Gastrocnemius medialis (tissue), 4 donors: Measurements from ENCODE around the gene RUNX3. TPM values are rescaled to one million over a fixed set of nuclear protein-coding genes. Genes with fewer than 3 reads are reported as not detected.

Experiments
- ATAC-seq, 2 donors: fragments of 150-250 bp; one replicate each; pipeline ENCODE4 v1.9.1; 2016
- DNase-seq, 2 donors: peaks; one replicate each; pipeline ENCODE4 v3.0.0-alpha.2; 2019
- H3K27ac ChIP-seq, 4 donors: fragments of 200-600 bp; sonication (generic); 1 replicate in 1 of 4; 2 replicates in 3 of 4; pipeline ENCODE4 v1.5.1; 2016 to 2018; ENCODE audit warnings: mild to moderate bottlenecking in 2 of 4, moderate library complexity in 1 of 4
- H3K27me3 ChIP-seq, 3 donors: fragments of 200-600 bp; sonication (generic) in 2 of 3; 1 replicate in 1 of 3; 2 replicates in 2 of 3; pipeline versions ENCODE4 v1.5.1 to v1.6.0; 2016 to 2019; ENCODE audit warnings: mild to moderate bottlenecking in 1 of 3, moderate library complexity in 1 of 3
- H3K36me3 ChIP-seq, 2 donors: fragments of 200-600 bp; sonication (generic) in 1 of 2; one replicate each; pipeline ENCODE4 v1.5.1; 2017 to 2018
- H3K4me1 ChIP-seq, 2 donors: fragments of 200-600 bp; sonication (generic) in 1 of 2; one replicate each; pipeline ENCODE4 v1.5.1; 2016 to 2017; ENCODE audit warnings: mild to moderate bottlenecking in 2 of 2
- H3K4me3 ChIP-seq, 4 donors: fragments of 200-600 bp; sonication (generic) in 3 of 4; 1 replicate in 1 of 4; 2 replicates in 3 of 4; pipeline ENCODE4 v1.5.1; 2016 to 2019; ENCODE audit warnings: mild to moderate bottlenecking in 2 of 4
- H3K9me3 ChIP-seq, 3 donors: fragments of 200-600 bp; sonication (generic) in 2 of 3; 1 replicate in 1 of 3; 2 replicates in 2 of 3; pipeline ENCODE4 v1.5.1; 2016 to 2019
- POLR2A ChIP-seq, 2 donors: fragments of 450-650 bp; IDR thresholded peaks; one replicate each; pipeline ENCODE4 v1.6.1; 2017; ENCODE audit warnings: antibody characterized with exemption in 2 of 2, mild to moderate bottlenecking in 2 of 2, moderate library complexity in 2 of 2
- in situ Hi-C, 4 donors: fragments of 200-750 bp; cut with MboI; loops; one replicate each; pipeline versions ENCODE4 v1.15.0 to v1.8.0; 2017; ENCODE audit warnings: low sequenced_read_pairs in 4 of 4
- intact Hi-C: fragments of 100-400 bp; cut with DNase I; formaldehyde crosslinking; loops from one replicate; pipeline ENCODE4 v1.15.1; 2023; ENCODE audit warnings: low total_unique reads
- total RNA-seq, 4 donors: library from RNA; depleted of rRNA; stranded (reverse); fragments of >200 nt; gene quantifications; one replicate each; pipeline versions ENCODE4 v1.1.0 to v1.2.3, GENCODE V29; 2016
- TF ChIP-seq, protein P1 (sequence below), 5 experiments: fragments of 450-650 bp in 3 of 5; fragments of 200-600 bp in 2 of 5; sonication (generic) in 2 of 5; IDR thresholded peaks in 4 of 5; conservative IDR thresholded peaks in 1 of 5; 1 replicate in 4 of 5; 2 replicates in 1 of 5; pipeline ENCODE4 v1.5.1; 2016 to 2019; ENCODE audit warnings: antibody characterized with exemption in 5 of 5, mild to moderate bottlenecking in 3 of 5, moderate library complexity in 3 of 5

Gene RUNX3
- total RNA-seq, 4 donors from 2014 or later = 0.13 to 1.9 (median 0.74) TPM

DNA sequence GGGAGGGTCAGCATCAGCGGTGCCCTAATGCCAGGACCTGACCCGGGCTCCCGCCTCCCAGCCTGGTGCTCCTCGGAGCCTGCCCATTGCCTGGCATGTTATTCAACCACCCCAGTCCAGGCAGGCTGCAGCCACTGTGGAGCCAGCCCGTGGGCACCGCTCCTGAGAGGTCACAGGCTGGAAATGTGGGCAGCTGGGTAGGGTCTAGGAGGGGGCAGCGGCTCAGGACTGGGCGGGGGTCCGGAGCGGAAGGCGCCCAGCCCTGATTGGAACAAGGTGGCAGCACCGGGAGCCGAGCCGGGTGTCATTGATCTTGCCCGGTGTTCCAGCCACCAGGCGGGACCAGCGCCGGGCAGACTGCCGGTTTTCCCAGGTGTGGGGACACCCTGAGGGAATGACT lies 12.7 kb upstream of the RUNX3 start:
- H3K36me3 ChIP-seq = no peaks in the 10 kb centered on the region
- intact Hi-C loops (no loop called here), in situ Hi-C loops (no loop called here)
- H3K27me3 ChIP-seq = no peaks in the 10 kb centered on the region
- DNase-seq = no peak
- no peak overlapping the region for H3K27ac ChIP-seq
- TF ChIP-seq, protein P1, sequence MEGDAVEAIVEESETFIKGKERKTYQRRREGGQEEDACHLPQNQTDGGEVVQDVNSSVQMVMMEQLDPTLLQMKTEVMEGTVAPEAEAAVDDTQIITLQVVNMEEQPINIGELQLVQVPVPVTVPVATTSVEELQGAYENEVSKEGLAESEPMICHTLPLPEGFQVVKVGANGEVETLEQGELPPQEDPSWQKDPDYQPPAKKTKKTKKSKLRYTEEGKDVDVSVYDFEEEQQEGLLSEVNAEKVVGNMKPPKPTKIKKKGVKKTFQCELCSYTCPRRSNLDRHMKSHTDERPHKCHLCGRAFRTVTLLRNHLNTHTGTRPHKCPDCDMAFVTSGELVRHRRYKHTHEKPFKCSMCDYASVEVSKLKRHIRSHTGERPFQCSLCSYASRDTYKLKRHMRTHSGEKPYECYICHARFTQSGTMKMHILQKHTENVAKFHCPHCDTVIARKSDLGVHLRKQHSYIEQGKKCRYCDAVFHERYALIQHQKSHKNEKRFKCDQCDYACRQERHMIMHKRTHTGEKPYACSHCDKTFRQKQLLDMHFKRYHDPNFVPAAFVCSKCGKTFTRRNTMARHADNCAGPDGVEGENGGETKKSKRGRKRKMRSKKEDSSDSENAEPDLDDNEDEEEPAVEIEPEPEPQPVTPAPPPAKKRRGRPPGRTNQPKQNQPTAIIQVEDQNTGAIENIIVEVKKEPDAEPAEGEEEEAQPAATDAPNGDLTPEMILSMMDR (IDR thresholded peaks at IDR 0.05 in 4 of 5, conservative IDR thresholded peaks at IDR 0.05 in 1 of 5) = no peak
- TF ChIP-seq POLR2A (IDR thresholded peaks at IDR 0.05) = no peak
- ATAC-seq = no peak
- H3K4me3 ChIP-seq = no peak overlapping the region
- no peaks in the 10 kb centered on the region for H3K9me3 ChIP-seq
- no peaks in the 10 kb centered on the region for H3K4me1 ChIP-seq

DNA sequence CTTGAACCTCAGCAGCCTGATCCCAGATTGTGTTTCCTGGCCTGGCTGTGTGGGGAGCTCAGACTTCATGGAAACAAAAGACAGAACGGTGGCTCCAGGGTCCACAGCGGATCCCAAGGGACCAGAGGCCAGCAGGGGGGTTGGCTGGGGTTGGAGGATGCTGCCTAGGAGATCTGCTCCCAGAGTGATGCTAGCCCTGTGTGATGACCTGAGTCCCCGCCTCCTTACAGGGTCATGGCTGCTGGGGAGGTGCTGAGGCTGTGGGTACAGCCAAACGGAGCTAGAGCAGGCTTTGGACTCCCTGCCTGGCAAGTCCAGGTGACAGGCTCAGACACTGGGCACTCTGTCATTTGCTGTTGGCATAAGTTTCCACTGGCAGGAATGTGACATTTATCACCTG lies 11.5 kb upstream of the RUNX3 start:
- no peak overlapping the region for H3K4me3 ChIP-seq
- TF ChIP-seq, protein P1 (IDR thresholded peaks at IDR 0.05 in 4 of 5, conservative IDR thresholded peaks at IDR 0.05 in 1 of 5) = no peak
- no peak for TF ChIP-seq POLR2A (IDR thresholded peaks at IDR 0.05)
- ATAC-seq = no peak
- H3K9me3 ChIP-seq = no peaks in the 10 kb centered on the region
- no peaks in the 10 kb centered on the region for H3K4me1 ChIP-seq
- no peak for DNase-seq
- intact Hi-C loops = no loop called here
- H3K27ac ChIP-seq = no peak overlapping the region
- in situ Hi-C loops = no loop called here
- no peaks in the 10 kb centered on the region for H3K36me3 ChIP-seq
- no peaks in the 10 kb centered on the region for H3K27me3 ChIP-seq

- intact Hi-C loops (no loop called here), in situ Hi-C loops (no loop called here)
Observed at GRCh38 chr1:24940231-24940630, 10.2 kb upstream of the RUNX3 start.

GRCh38 chr1:24939675-24940193 lies 9.7 kb upstream of the RUNX3 start:
- DNase-seq (no peak), ATAC-seq (no peak)
- Histone ChIP-seq H3K27me3 (peaks cover 7 to 8% (median 8%) of the 10 kb centered on the region in 3 donors), H3K9me3 (no peaks in the 10 kb centered on the region), H3K4me3 (no peak overlapping the region), H3K36me3 (no peaks in the 10 kb centered on the region), H3K27ac (no peak overlapping the region), H3K4me1 (no peaks in the 10 kb centered on the region)
- intact Hi-C loops = loop anchor here (10.0 kb wide), 1 partner anchor 265 kb away; no protein-coding TSS in a partner anchor
- in situ Hi-C loops = loop anchor here in 1 of 4 donors (10.0 kb wide), 1 partner anchor 165 kb away; no protein-coding TSS in a partner anchor
- TF ChIP-seq, protein P1 (IDR thresholded peaks at IDR 0.05 in 4 of 5, conservative IDR thresholded peaks at IDR 0.05 in 1 of 5) = no peak
- no peak for TF ChIP-seq POLR2A (IDR thresholded peaks at IDR 0.05)

More at GRCh38 chr1:24940231-24940630, 10.2 kb upstream of the RUNX3 start:
- H3K9me3 ChIP-seq = no peaks in the 10 kb centered on the region
- H3K27ac ChIP-seq = no peak overlapping the region
- H3K36me3 ChIP-seq = no peaks in the 10 kb centered on the region
- TF ChIP-seq POLR2A (IDR thresholded peaks at IDR 0.05) = no peak
- TF ChIP-seq, protein P1 (IDR thresholded peaks at IDR 0.05 in 4 of 5, conservative IDR thresholded peaks at IDR 0.05 in 1 of 5) = no peak
- no peak overlapping the region for H3K4me3 ChIP-seq
- no peaks in the 10 kb centered on the region for H3K4me1 ChIP-seq
- H3K27me3 ChIP-seq = peaks cover 2 to 3% (median 3%) of the 10 kb centered on the region in 3 donors
- no peak for DNase-seq
- ATAC-seq = no peak
